ENCODE measurements around the gene GRIN1. TPM values are rescaled to one million over a fixed set of nuclear protein-coding genes. Genes with fewer than 3 reads are reported as not detected.

GRIN1 gene
- total and polyA plus RNA-seq, 12 donors, result not detected

DNA sequence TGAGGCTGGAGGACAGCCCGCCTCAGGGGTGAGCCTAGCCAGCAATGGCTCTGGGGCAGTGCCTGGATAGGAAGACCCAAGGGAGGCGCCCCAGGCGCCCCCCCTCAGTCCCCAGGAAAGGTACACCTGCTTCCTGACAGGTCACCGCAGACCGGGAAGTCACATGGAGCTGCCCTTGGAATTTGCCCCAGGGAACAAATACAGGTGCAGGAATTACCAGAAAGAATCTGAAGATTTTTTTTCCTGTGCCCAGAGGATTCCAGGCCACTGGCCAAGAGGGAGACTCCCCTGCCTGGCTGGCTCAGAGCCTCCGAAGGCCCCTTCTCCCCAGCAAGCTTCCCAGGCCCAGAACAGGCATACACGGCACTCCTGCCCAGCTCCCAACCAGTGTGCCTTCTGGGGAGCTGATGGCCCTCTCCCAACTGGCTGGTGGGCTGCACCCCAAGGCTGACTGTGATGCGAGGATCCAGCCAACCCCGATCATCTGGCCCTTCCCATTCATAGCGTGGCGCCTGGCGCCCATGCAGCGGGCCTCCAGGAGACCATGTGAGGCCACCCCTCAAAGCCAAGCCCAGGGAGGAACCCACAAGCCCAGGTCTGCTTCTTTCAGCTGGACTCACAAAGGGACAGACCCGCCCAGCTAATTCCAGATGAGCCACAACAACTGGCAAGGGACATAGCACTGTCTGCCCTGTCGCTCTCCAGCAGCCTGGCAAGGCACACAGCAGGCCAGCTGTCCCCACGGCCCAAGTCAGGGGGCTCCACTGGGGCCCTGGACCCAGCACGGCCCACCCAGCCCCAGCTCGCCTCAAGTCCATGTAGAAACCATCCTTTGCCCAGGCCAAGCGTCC is 59.3 kb downstream of the GRIN1 start:
- DNase-seq (no peak), ATAC-seq (no peak)
- 71 to 75% methylated on average over 19 of the region's 19 CpGs for WGBS, 2 donors
- no peaks in the 10 kb centered on the region for H3K36me3 ChIP-seq
- peak overlapping the region in 4 of 10 donors; percentile 1 to 69 (median 23) for H3K27ac ChIP-seq
- TF ChIP-seq, protein P1, sequence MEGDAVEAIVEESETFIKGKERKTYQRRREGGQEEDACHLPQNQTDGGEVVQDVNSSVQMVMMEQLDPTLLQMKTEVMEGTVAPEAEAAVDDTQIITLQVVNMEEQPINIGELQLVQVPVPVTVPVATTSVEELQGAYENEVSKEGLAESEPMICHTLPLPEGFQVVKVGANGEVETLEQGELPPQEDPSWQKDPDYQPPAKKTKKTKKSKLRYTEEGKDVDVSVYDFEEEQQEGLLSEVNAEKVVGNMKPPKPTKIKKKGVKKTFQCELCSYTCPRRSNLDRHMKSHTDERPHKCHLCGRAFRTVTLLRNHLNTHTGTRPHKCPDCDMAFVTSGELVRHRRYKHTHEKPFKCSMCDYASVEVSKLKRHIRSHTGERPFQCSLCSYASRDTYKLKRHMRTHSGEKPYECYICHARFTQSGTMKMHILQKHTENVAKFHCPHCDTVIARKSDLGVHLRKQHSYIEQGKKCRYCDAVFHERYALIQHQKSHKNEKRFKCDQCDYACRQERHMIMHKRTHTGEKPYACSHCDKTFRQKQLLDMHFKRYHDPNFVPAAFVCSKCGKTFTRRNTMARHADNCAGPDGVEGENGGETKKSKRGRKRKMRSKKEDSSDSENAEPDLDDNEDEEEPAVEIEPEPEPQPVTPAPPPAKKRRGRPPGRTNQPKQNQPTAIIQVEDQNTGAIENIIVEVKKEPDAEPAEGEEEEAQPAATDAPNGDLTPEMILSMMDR (IDR thresholded peaks at IDR 0.05), result no peak
- peak overlapping the region in 7 of 10 donors; percentile 44 to 84 (median 71) for H3K4me3 ChIP-seq
- H3K27me3 ChIP-seq, result no peaks in the 10 kb centered on the region
- intact Hi-C loops (cut with DNase I), result loop anchor here in 1 of 10 donors (5.0 kb wide), 1 partner anchor 534 kb away; no protein-coding TSS in a partner anchor
- H3K4me1 ChIP-seq, result peaks cover 42 to 90% (median 66%) of the 10 kb centered on the region in 9 donors
- no peaks in the 10 kb centered on the region for H3K9me3 ChIP-seq

DNA sequence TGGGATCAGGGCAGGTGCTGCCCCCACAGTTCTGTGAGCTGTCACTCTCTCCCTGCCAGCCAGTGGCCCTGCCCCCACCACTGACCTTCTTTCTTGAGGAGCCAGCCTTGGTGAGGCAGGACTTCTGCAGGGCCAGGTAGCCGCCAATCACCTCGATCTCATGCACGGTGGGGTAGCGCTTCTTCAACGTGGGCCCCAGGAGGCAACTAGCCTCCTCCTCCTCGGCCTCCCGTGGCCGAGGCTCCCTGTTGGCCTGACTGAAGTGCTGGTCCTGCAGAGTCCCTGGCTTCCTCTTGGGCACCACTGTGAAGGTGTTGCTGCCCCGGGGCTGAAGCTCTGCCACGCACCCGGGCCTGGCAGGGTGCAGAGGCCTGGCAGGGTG is 59.9 kb downstream of the GRIN1 start:
- no peak for ATAC-seq
- WGBS, 2 donors, result 57 to 59% methylated on average over 11 of the region's 11 CpGs
- TF ChIP-seq, protein P1 (IDR thresholded peaks at IDR 0.05), result no peak

DNA sequence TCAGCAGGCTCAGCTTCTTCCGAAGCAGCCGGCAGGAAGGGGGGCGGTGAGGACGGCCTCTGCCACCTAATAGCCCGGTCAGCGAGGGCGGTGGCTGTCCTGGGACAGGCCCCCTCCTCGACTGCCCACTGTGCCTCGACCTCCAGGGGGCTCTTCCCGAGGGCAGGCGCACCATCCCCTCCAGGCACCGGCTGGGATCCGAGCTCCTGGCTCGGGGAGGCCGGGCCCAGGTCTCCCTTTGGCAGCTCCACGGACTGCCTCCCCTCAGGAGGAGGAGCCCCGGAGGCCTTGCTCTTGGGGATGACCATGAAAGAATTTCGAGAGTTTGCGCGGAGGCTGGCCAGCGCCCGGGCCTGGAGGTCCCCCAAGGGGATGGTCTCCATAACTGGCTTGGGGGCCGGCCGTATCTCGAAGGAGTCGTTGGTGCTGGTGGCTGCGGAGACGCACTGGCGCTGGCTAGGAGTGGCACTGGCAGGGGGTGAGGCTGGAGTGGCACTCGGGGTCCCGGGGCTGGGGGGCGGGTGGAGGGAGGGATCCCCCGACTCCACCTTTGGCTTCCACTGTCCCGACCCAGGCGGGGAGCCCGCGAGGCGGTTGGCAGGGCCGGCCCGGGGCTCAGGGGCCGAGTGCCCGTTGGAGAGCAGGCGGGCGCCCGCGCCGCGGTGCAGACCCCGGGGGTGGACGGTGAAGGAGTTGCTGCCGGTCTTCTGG is 60.6 kb downstream of the GRIN1 start:
- peak overlapping the region; percentile 32 to 84 (median 62) for H3K4me3 ChIP-seq
- ATAC-seq (no peak), DNase-seq (no peak)
- H3K9me3 ChIP-seq, result no peaks in the 10 kb centered on the region
- intact Hi-C loops (cut with DNase I), result loop anchor here in 1 of 10 donors (2.0 to 5.0 kb wide), 2 partner anchors 23 to 533 kb away; partner anchors contain the start of gene RNF208
- H3K27me3 ChIP-seq, result no peaks in the 10 kb centered on the region
- 5% methylated on average over 37 to 51 of the region's 51 CpGs for WGBS, 2 donors
- H3K27ac ChIP-seq, result peak overlapping the region in 7 of 10 donors; percentile 1 to 69 (median 44)
- H3K4me1 ChIP-seq, result peaks cover 53 to 90% (median 79%) of the 10 kb centered on the region in 9 donors
- no peaks in the 10 kb centered on the region for H3K36me3 ChIP-seq
- TF ChIP-seq, protein P1 (IDR thresholded peaks at IDR 0.05), result no peak

More for the DNA sequence above, 59.9 kb downstream of the GRIN1 start:
- Histone ChIP-seq H3K36me3 (no peaks in the 10 kb centered on the region), H3K4me3 (peak overlapping the region in 9 of 10 donors; percentile 44 to 84 (median 71)), H3K27ac (peak overlapping the region in 7 of 10 donors; percentile 1 to 69 (median 44)), H3K4me1 (peaks cover 46 to 90% (median 72%) of the 10 kb centered on the region in 9 donors), H3K27me3 (no peaks in the 10 kb centered on the region), H3K9me3 (no peaks in the 10 kb centered on the region)
- no peak for DNase-seq
- intact Hi-C loops (cut with DNase I), result loop anchor here in 1 of 10 donors (5.0 kb wide), 1 partner anchor 533 kb away; no protein-coding TSS in a partner anchor
